ENCODE results near the gene LCN6.
"Not testable (repeated sequence)": the region's sequence is repeated elsewhere in the genome, so short reads cannot be mapped to it uniquely, and the experiment has no call there.

LCN6 gene

DNA sequence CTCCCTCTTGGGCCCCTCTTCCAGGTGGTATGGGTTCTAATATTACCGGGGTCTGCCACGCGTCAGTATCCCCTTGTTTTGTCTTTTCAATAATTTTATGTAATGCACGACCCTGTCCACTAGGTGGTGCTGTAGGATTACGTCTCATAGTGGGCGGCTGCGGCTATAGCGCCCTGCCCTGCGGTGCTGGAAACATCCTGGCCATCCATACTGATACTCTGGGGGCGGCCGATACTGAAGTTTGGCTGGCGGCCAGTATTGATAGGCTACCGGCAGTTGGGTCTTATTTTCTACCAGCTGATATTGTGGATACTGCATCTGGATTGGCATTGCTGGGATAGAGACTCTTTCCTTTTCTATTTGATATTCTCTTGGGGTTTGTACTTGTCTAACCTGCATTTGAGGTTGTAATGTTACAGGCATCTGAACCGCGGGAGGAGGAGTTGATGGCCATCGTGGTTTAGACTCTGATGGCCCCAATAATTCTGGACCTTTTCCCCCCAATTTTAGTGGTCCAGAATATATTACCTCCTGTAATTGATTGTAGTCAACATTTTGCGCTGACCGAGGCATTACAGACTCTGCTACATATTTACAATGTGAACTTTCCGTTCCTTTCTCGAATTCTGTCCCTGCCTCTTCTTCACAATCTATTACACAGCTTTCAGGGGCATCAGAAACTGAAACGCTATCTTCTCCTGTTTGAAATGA lies 39.5 kb upstream of the LCN6 start:
- TF ChIP-seq EZH2phosphoT487 (IDR thresholded peaks at IDR 0.05; ENCODE audit: borderline replicate concordance, low read length) = no peak
- TF ChIP-seq CTCF (IDR thresholded peaks at IDR 0.05; ENCODE audit: low read depth, low read length, poor library complexity, severe bottlenecking) = peak; percentile 81
- no peaks in the 10 kb centered on the region for H3F3A ChIP-seq (ENCODE audit: control insufficient read depth, insufficient read depth)
- no peak overlapping the region for H3K27ac ChIP-seq (ENCODE audit: low read depth, low read length)
- no peak overlapping the region for H3K4me2 ChIP-seq (ENCODE audit: low read length)
- H3K36me3 ChIP-seq (ENCODE audit: control insufficient read depth, low read length) = peaks cover 5% of the 10 kb centered on the region; the same call in 1 of the 2 replicates
- H4K20me1 ChIP-seq (ENCODE audit: control insufficient read depth, insufficient read depth, low read depth, low read length) = no peaks in the 10 kb centered on the region
- no peaks in the 10 kb centered on the region for H3K9me2 ChIP-seq (replicated peaks; ENCODE audit: control insufficient read depth, low read length)
- H3K9me3 ChIP-seq (ENCODE audit: control insufficient read depth, insufficient read depth, low read length) = no peaks in the 10 kb centered on the region
- peaks cover 19% of the 10 kb centered on the region for H3K27me3 ChIP-seq (ENCODE audit: control insufficient read depth, low read length)
- H3K79me2 ChIP-seq (ENCODE audit: control insufficient read depth, low read length) = peaks cover 3% of the 10 kb centered on the region; the same call in 1 of the 2 replicates
- H3K4me3 ChIP-seq (ENCODE audit: low read length) = no peak overlapping the region
- H3K4me1 ChIP-seq (ENCODE audit: control insufficient read depth, low read length) = peaks cover 24% of the 10 kb centered on the region

- H3K4me1 ChIP-seq (ENCODE audit: control insufficient read depth, low read length) = peaks cover 19% of the 10 kb centered on the region
Measured at GRCh38 chr9:136786983-136787382, 38.7 kb upstream of the LCN6 start.

GRCh38 chr9:136786451-136786850 lies 38.1 kb upstream of the LCN6 start:
- no peak for TF ChIP-seq EZH2phosphoT487 (IDR thresholded peaks at IDR 0.05; ENCODE audit: borderline replicate concordance, low read length)
- TF ChIP-seq CTCF (IDR thresholded peaks at IDR 0.05; ENCODE audit: low read depth, low read length, poor library complexity, severe bottlenecking) = no peak
- Histone ChIP-seq H3K27ac (ENCODE audit: low read depth, low read length) (no peak overlapping the region), H3F3A (ENCODE audit: control insufficient read depth, insufficient read depth) (no peaks in the 10 kb centered on the region), H3K4me1 (ENCODE audit: control insufficient read depth, low read length) (peaks cover 14% of the 10 kb centered on the region), H4K20me1 (ENCODE audit: control insufficient read depth, insufficient read depth, low read depth, low read length) (no peaks in the 10 kb centered on the region), H3K79me2 (ENCODE audit: control insufficient read depth, low read length) (peaks cover 2% of the 10 kb centered on the region; the same call in 1 of the 2 replicates), H3K9me2 (replicated peaks; ENCODE audit: control insufficient read depth, low read length) (no peaks in the 10 kb centered on the region), H3K9me3 (ENCODE audit: control insufficient read depth, insufficient read depth, low read length) (no peaks in the 10 kb centered on the region), H3K4me2 (ENCODE audit: low read length) (no peak overlapping the region), H3K4me3 (ENCODE audit: low read length) (no peak overlapping the region), H3K36me3 (ENCODE audit: control insufficient read depth, low read length) (no peaks in the 10 kb centered on the region), H3K27me3 (ENCODE audit: control insufficient read depth, low read length) (peaks cover 19% of the 10 kb centered on the region)

More at GRCh38 chr9:136786983-136787382, 38.7 kb upstream of the LCN6 start:
- not testable (repeated sequence) for H3K4me2 ChIP-seq (ENCODE audit: low read length); H3F3A ChIP-seq (ENCODE audit: control insufficient read depth, insufficient read depth); H3K36me3 ChIP-seq (ENCODE audit: control insufficient read depth, low read length); H3K4me3 ChIP-seq (ENCODE audit: low read length); H3K9me3 ChIP-seq (ENCODE audit: control insufficient read depth, insufficient read depth, low read length); H4K20me1 ChIP-seq (ENCODE audit: control insufficient read depth, insufficient read depth, low read depth, low read length); H3K27ac ChIP-seq (ENCODE audit: low read depth, low read length); H3K79me2 ChIP-seq (ENCODE audit: control insufficient read depth, low read length); H3K9me2 ChIP-seq (replicated peaks; ENCODE audit: control insufficient read depth, low read length)
- peaks cover 19% of the 10 kb centered on the region for H3K27me3 ChIP-seq (ENCODE audit: control insufficient read depth, low read length)

DNA sequence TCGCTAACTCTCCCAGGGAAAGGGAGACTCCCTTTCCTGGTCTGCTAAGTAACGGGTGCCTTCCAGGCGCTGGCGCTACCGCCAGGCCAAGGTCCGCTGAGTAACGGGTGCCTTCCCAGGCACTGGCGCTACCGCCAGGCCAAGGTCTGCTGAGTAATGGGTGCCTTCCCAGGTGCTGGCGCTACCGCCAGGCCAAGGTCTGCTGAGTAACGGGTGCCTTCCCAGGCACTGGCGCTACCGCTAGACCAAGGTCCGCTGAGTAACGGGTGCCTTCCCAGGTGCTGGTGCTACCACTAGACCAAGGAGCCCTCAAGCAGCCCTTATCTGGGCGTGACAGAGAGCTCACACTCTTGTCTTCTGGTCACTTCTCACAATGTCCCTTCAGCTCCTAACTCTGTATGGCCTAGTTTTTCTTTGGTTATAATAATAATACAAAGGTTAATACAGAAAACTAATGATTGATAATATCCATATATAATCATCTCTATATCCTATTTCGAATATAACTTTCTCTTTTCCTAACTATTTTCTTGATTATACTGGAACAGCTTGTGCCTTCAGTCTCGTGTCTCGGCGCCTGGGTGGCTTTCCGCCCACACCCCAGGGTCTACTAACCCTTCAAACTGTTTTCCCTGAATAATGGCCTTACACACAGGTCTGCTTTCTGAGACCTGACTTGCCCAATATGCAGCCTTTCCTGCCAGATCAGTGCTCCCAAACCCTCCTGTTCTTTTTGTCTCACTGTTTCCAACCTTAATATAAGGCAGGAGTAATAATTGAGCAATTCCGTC lies 37.4 kb upstream of the LCN6 start:
- H3K9me2 ChIP-seq (replicated peaks; ENCODE audit: control insufficient read depth, low read length); H3K36me3 ChIP-seq (ENCODE audit: control insufficient read depth, low read length); H3K9me3 ChIP-seq (ENCODE audit: control insufficient read depth, insufficient read depth, low read length); H3K79me2 ChIP-seq (ENCODE audit: control insufficient read depth, low read length); H3K4me2 ChIP-seq (ENCODE audit: low read length); H3F3A ChIP-seq (ENCODE audit: control insufficient read depth, insufficient read depth); H3K27ac ChIP-seq (ENCODE audit: low read depth, low read length); H3K4me3 ChIP-seq (ENCODE audit: low read length); H4K20me1 ChIP-seq (ENCODE audit: control insufficient read depth, insufficient read depth, low read depth, low read length): not testable (repeated sequence)
- Histone ChIP-seq H3K27me3 (ENCODE audit: control insufficient read depth, low read length) (peaks cover 19% of the 10 kb centered on the region), H3K4me1 (ENCODE audit: control insufficient read depth, low read length) (peaks cover 11% of the 10 kb centered on the region)
